OCI-LY7 (cell line): ENCODE results near the gene DAPK1. TPM values are rescaled to one million over a fixed set of nuclear protein-coding genes. Genes with fewer than 3 reads are reported as not detected.
A peak's percentile ranks its signal among the peaks of the same experiment; 100 is the strongest.

Experiments used
- BruUV-seq: library from RNA; stranded (reverse); fragments of 400-500 nt; replicated peaks from 2 replicates; lab custom pipeline; 2021; lab: Mats Ljungman, UMichigan
- CTCF ChIA-PET: fragments of 300-600 bp; sonication (Branson Sonifier 250); formaldehyde crosslinking; loops from one replicate; lab custom pipeline; 2022; ENCODE audit warnings: antibody characterized with exemption; ENCODE audit not compliant: unreplicated experiment; lab: Charles Lee
- POLR2A ChIA-PET: fragments of 300-600 bp; sonication (Branson Sonifier 250); formaldehyde crosslinking; loops from one replicate; lab custom pipeline; 2022; ENCODE audit warnings: antibody characterized with exemption; lab: Charles Lee
- DNase-seq: peaks from one replicate; pipeline ENCODE4 v3.0.0-alpha.2; 2015; ENCODE audit warnings: low spot score
- H2AFZ ChIP-seq: fragments of 200-600 bp; sonication (generic), shearing (Covaris generic); 2 replicates; pipeline ENCODE4 v1.6.1; 2014; ENCODE audit warnings: mild to moderate bottlenecking, antibody characterized with exemption, low read length, moderate library complexity
- H3K27ac ChIP-seq: fragments of 200-600 bp; sonication (generic); 2 replicates; pipeline ENCODE4 v1.5.1; 2014; ENCODE audit warnings: mixed run types, low read depth, mild to moderate bottlenecking, moderate library complexity, low read length, inconsistent platforms; ENCODE audit not compliant: poor library complexity, severe bottlenecking
- H3K36me3 ChIP-seq: fragments of 200-600 bp; sonication (generic); 2 replicates; pipeline ENCODE4 v1.6.1; 2014; ENCODE audit warnings: mild to moderate bottlenecking, antibody characterized with exemption, low read length, moderate library complexity, mixed read lengths; ENCODE audit not compliant: insufficient read depth
- H3K4me1 ChIP-seq: fragments of 200-600 bp; sonication (generic); 2 replicates; pipeline ENCODE4 v1.5.1; 2014; ENCODE audit warnings: mild to moderate bottlenecking, low read length; ENCODE audit not compliant: insufficient read depth, poor library complexity, severe bottlenecking
- H3K4me2 ChIP-seq: fragments of 200-600 bp; sonication (generic); 2 replicates; pipeline ENCODE4 v1.6.1; 2014; ENCODE audit warnings: mild to moderate bottlenecking, low read length
- H3K4me3 ChIP-seq: fragments of 200-600 bp; sonication (generic); 2 replicates; pipeline ENCODE4 v1.5.1; 2014; ENCODE audit warnings: mild to moderate bottlenecking, low read depth, low read length; ENCODE audit not compliant: poor library complexity, severe bottlenecking
- H3K79me2 ChIP-seq: fragments of 200-600 bp; sonication (generic); 2 replicates; pipeline ENCODE4 v1.6.1; 2016; ENCODE audit warnings: low read depth, mild to moderate bottlenecking, low read length, moderate library complexity, mixed read lengths; ENCODE audit not compliant: insufficient read depth
- H3K9me2 ChIP-seq: fragments of 200-600 bp; sonication (generic); 2 replicates; pipeline ENCODE4 v1.6.1; 2016; ENCODE audit warnings: mild to moderate bottlenecking, low read length, mixed read lengths; ENCODE audit not compliant: insufficient read depth
- H3K9me3 ChIP-seq: fragments of 200-600 bp; sonication (generic); 2 replicates; pipeline ENCODE4 v1.6.1; 2014; ENCODE audit warnings: mild to moderate bottlenecking, mixed run types, low read length, mixed read lengths
- H4K20me1 ChIP-seq: fragments of 200-600 bp; sonication (generic); 2 replicates; pipeline ENCODE4 v1.6.1; 2014; ENCODE audit warnings: mild to moderate bottlenecking, antibody characterized with exemption, low read length, moderate library complexity, mixed read lengths; ENCODE audit not compliant: insufficient read depth
- CTCF ChIP-seq: fragments of 200-600 bp; sonication (generic); conservative IDR thresholded peaks from 2 replicates; pipeline ENCODE4 v1.5.1; 2014; ENCODE audit warnings: mild to moderate bottlenecking, antibody characterized with exemption, low read length, moderate library complexity, mixed read lengths
- EZH2phosphoT487 ChIP-seq: fragments of 200-600 bp; sonication (generic); IDR thresholded peaks from 2 replicates; pipeline ENCODE4 v1.6.1; 2018; ENCODE audit warnings: low read depth, borderline replicate concordance, mild to moderate bottlenecking, mixed run types, antibody characterized with exemption, low read length, moderate library complexity, mixed read lengths
- intact Hi-C: fragments of 100-400 bp; cut with micrococcal nuclease; formaldehyde crosslinking; loops from one replicate; pipeline ENCODE4 v1.10.0; 2022; ENCODE audit not compliant: unreplicated experiment
- total RNA-seq, 2 experiments: library from RNA; depleted of rRNA in 1 of 2; stranded (reverse); fragments of >200 nt in 1 of 2; shearing (Covaris generic) in 1 of 2; gene quantifications; 2 replicates each; pipeline ENCODE4 v1.2.3, GENCODE V29; 2014 to 2022

Gene DAPK1
- total RNA-seq, 2 experiments from 2014 or later, result 0.25 to 3.5 TPM

GRCh38 chr9:87490907-87491306, 6.8 kb upstream of the DAPK1 start:
- Histone ChIP-seq H2AFZ (0 out of 2 replicates have a peak overlapping the region, but pooled peaks have one; percentile 36), H3K4me3 (no peak overlapping the region), H3K79me2 (no peaks in the 10 kb centered on the region), H3K9me2 (no peaks in the 10 kb centered on the region), H3K4me2 (no peak overlapping the region), H3K36me3 (no peaks in the 10 kb centered on the region), H3K9me3 (no peaks in the 10 kb centered on the region), H3K27ac (no peak overlapping the region), H4K20me1 (no peaks in the 10 kb centered on the region), H3K4me1 (no peaks in the 10 kb centered on the region)
- no peak for DNase-seq
- ChIA-PET POLR2A (interaction anchor here (1.1 kb wide), 1 partner anchor 18 kb away, joined by 3 read pairs; no protein-coding TSS in a partner anchor), CTCF (no interaction called here)
- no TSS peak for BruUV-seq
- TF ChIP-seq CTCF (no peak), EZH2phosphoT487 (no peak)
- intact Hi-C loops, result no loop called here

- Histone ChIP-seq H3K4me3 (no peak overlapping the region), H3K27ac (no peak overlapping the region), H4K20me1 (no peaks in the 10 kb centered on the region), H2AFZ (0 out of 2 replicates have a peak overlapping the region, but pooled peaks have one; percentile 36), H3K36me3 (no peaks in the 10 kb centered on the region), H3K79me2 (no peaks in the 10 kb centered on the region), H3K4me1 (no peaks in the 10 kb centered on the region), H3K9me2 (no peaks in the 10 kb centered on the region), H3K9me3 (no peaks in the 10 kb centered on the region), H3K4me2 (no peak overlapping the region)
- POLR2A ChIA-PET, result no interaction called here
- no peak for DNase-seq
- intact Hi-C loops, result no loop called here
- BruUV-seq, result no TSS peak
- TF ChIP-seq EZH2phosphoT487 (no peak), CTCF (no peak)
- CTCF ChIA-PET, result no interaction called here
Measured at GRCh38 chr9:87491523-87491922, 6.1 kb upstream of the DAPK1 start.

GRCh38 chr9:87492642-87493041, 5.0 kb upstream of the DAPK1 start:
- H3K4me1 ChIP-seq, result no peaks in the 10 kb centered on the region
- ChIA-PET CTCF (no interaction called here), POLR2A (interaction anchor here (1.1 kb wide), 1 partner anchor 11 kb away, joined by 4 read pairs; no protein-coding TSS in a partner anchor)
- no peaks in the 10 kb centered on the region for H3K9me2 ChIP-seq
- H4K20me1 ChIP-seq, result no peaks in the 10 kb centered on the region
- H3K4me2 ChIP-seq, result no peak overlapping the region
- no peaks in the 10 kb centered on the region for H3K36me3 ChIP-seq
- no peaks in the 10 kb centered on the region for H3K79me2 ChIP-seq
- H3K4me3 ChIP-seq, result no peak overlapping the region
- BruUV-seq, result no TSS peak
- no peak overlapping the region for H3K27ac ChIP-seq
- 0 out of 2 replicates have a peak overlapping the region, but pooled peaks have one; percentile 21 for H2AFZ ChIP-seq
- intact Hi-C loops, result no loop called here
- no peak for TF ChIP-seq EZH2phosphoT487
- TF ChIP-seq CTCF, result no peak
- no peak for DNase-seq
- no peaks in the 10 kb centered on the region for H3K9me3 ChIP-seq
